PC-3 (cell line): ENCODE data around the gene GATM.

Source experiments
- EZH2 ChIP-seq: fragments of 300-600 bp; sonication (generic); IDR thresholded peaks from one replicate; pipeline ENCODE4 v1.6.1; 2017; ENCODE audit warnings: antibody characterized with exemption, mild to moderate bottlenecking, low read length; ENCODE audit not compliant: unreplicated experiment
- EZH2phosphoT487 ChIP-seq: fragments of 300-600 bp; sonication (generic); IDR thresholded peaks from 2 replicates; pipeline ENCODE4 v1.6.1; 2018; ENCODE audit warnings: mild to moderate bottlenecking, antibody characterized with exemption, low read length, borderline replicate concordance
- TF ChIP-seq, protein P1 (sequence below): fragments of 300-600 bp; sonication (generic); conservative IDR thresholded peaks from 2 replicates; pipeline ENCODE4 v1.5.1; 2017; ENCODE audit warnings: antibody characterized with exemption, low read depth, mild to moderate bottlenecking, low read length

- TF ChIP-seq, protein P1, sequence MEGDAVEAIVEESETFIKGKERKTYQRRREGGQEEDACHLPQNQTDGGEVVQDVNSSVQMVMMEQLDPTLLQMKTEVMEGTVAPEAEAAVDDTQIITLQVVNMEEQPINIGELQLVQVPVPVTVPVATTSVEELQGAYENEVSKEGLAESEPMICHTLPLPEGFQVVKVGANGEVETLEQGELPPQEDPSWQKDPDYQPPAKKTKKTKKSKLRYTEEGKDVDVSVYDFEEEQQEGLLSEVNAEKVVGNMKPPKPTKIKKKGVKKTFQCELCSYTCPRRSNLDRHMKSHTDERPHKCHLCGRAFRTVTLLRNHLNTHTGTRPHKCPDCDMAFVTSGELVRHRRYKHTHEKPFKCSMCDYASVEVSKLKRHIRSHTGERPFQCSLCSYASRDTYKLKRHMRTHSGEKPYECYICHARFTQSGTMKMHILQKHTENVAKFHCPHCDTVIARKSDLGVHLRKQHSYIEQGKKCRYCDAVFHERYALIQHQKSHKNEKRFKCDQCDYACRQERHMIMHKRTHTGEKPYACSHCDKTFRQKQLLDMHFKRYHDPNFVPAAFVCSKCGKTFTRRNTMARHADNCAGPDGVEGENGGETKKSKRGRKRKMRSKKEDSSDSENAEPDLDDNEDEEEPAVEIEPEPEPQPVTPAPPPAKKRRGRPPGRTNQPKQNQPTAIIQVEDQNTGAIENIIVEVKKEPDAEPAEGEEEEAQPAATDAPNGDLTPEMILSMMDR, result no peak
- TF ChIP-seq EZH2, result no peak
- TF ChIP-seq EZH2phosphoT487, result no peak
Measured at GRCh38 chr15:45347033-45347432, 31.3 kb downstream of the GATM start.
